ENCODE measurements around the gene BRF1. TPM values are rescaled to one million over a fixed set of nuclear protein-coding genes. Genes with fewer than 3 reads are reported as not detected.
A peak's percentile ranks its signal among the peaks of the same experiment; 100 is the strongest.

BRF1 gene
- total RNA-seq, 4 donors from 2014 or later: 22.2 to 37.9 (median 26.2) TPM

- Histone ChIP-seq H3K9me3 (no peaks in the 10 kb centered on the region), H3K36me3 (no peaks in the 10 kb centered on the region), H3K27me3 (peaks cover 0 to 76% (median 4%) of the 10 kb centered on the region in 4 donors), H3K4me3 (no peak overlapping the region), H3K4me1 (peaks cover 31 to 87% (median 55%) of the 10 kb centered on the region in 3 donors), H3K27ac (peak overlapping the region in 2 of 4 donors; percentile 21 to 62)
- no peak for TF ChIP-seq POLR2A (IDR thresholded peaks at IDR 0.05)
- no peak for TF ChIP-seq CTCF (IDR thresholded peaks at IDR 0.05)
- 59 to 63% methylated on average over 5 to 10 of the region's 28 CpGs for WGBS, 2 donors
- no peak for DNase-seq
- intact Hi-C loops (cut with DNase I): loop anchor here (10.0 kb wide), 1 partner anchor 83 kb away; no protein-coding TSS in a partner anchor
These were observed 99.5 kb downstream of the BRF1 start for GRCh38 chr14:105201156-105201924.

GRCh38 chr14:105200641-105201040 is 100.2 kb downstream of the BRF1 start:
- H3K9me3 ChIP-seq: no peaks in the 10 kb centered on the region
- no peaks in the 10 kb centered on the region for H3K36me3 ChIP-seq
- 84 to 87% methylated on average over 6 to 12 of the region's 16 CpGs for WGBS, 2 donors
- H3K27me3 ChIP-seq: peaks cover 0 to 83% (median 11%) of the 10 kb centered on the region in 4 donors
- H3K4me3 ChIP-seq: no peak overlapping the region
- intact Hi-C loops (cut with DNase I): loop anchor here (10.0 kb wide), 1 partner anchor 84 kb away; no protein-coding TSS in a partner anchor
- TF ChIP-seq POLR2A (IDR thresholded peaks at IDR 0.05): no peak
- no peak for TF ChIP-seq CTCF (IDR thresholded peaks at IDR 0.05)
- no peak for DNase-seq
- peaks cover 33 to 89% (median 60%) of the 10 kb centered on the region in 3 donors for H3K4me1 ChIP-seq
- H3K27ac ChIP-seq: no peak overlapping the region

GRCh38 chr14:105200074-105200473 is 100.7 kb downstream of the BRF1 start:
- no peak for TF ChIP-seq POLR2A (IDR thresholded peaks at IDR 0.05)
- TF ChIP-seq CTCF (IDR thresholded peaks at IDR 0.05): peak in 1 of 6 experiments; percentile 7
- intact Hi-C loops (cut with DNase I): loop anchor here (10.0 kb wide), 1 partner anchor 85 kb away; no protein-coding TSS in a partner anchor
- Histone ChIP-seq H3K9me3 (no peaks in the 10 kb centered on the region), H3K36me3 (no peaks in the 10 kb centered on the region), H3K27me3 (peaks cover 2 to 88% (median 14%) of the 10 kb centered on the region in 4 donors), H3K27ac (no peak overlapping the region), H3K4me3 (no peak overlapping the region), H3K4me1 (peaks cover 28 to 89% (median 60%) of the 10 kb centered on the region in 3 donors)
- WGBS, 2 donors: 64 to 73% methylated on average over 4 to 6 of the region's 10 CpGs
- no peak for DNase-seq

GRCh38 chr14:105199093-105199492 is 101.7 kb downstream of the BRF1 start:
- peak overlapping the region in 2 of 4 donors; percentile 73 to 80 for H3K27ac ChIP-seq
- H3K9me3 ChIP-seq: no peaks in the 10 kb centered on the region
- peaks cover 6 to 97% (median 16%) of the 10 kb centered on the region in 4 donors for H3K27me3 ChIP-seq
- 30 to 64% methylated on average over 8 to 9 of the region's 18 CpGs for WGBS, 2 donors
- DNase-seq: no peak
- no peak for TF ChIP-seq CTCF (IDR thresholded peaks at IDR 0.05)
- no peak for TF ChIP-seq POLR2A (IDR thresholded peaks at IDR 0.05)
- intact Hi-C loops (cut with DNase I): no loop called here
- H3K4me1 ChIP-seq: peaks cover 20 to 89% (median 54%) of the 10 kb centered on the region in 3 donors
- H3K36me3 ChIP-seq: no peaks in the 10 kb centered on the region
- H3K4me3 ChIP-seq: no peak overlapping the region

- H3K27me3 ChIP-seq: peaks cover 6 to 97% (median 16%) of the 10 kb centered on the region in 4 donors
- DNase-seq: no peak
- intact Hi-C loops (cut with DNase I): no loop called here
These were observed 102.2 kb downstream of the BRF1 start for GRCh38 chr14:105198588-105198987.

More at GRCh38 chr14:105198588-105198987, 102.2 kb downstream of the BRF1 start:
- Histone ChIP-seq H3K9me3 (no peaks in the 10 kb centered on the region), H3K27ac (peak overlapping the region in 3 of 4 donors; percentile 20 to 80 (median 73)), H3K36me3 (no peaks in the 10 kb centered on the region), H3K4me1 (peaks cover 20 to 89% (median 54%) of the 10 kb centered on the region in 3 donors), H3K4me3 (no peak overlapping the region)
- TF ChIP-seq CTCF (IDR thresholded peaks at IDR 0.05): no peak
- no peak for TF ChIP-seq POLR2A (IDR thresholded peaks at IDR 0.05)
- WGBS, 2 donors: 90% methylated on average over 2 of the region's 4 CpGs; no CpG with 5 or more reads in 1 of the 2 donors

Measured in esophagus squamous epithelium (tissue), 5 donors.